Kidney epithelial cell (primary cell): ENCODE results near the gene CENPO. TPM values are rescaled to one million over a fixed set of nuclear protein-coding genes. Genes with fewer than 3 reads are reported as not detected.
A peak's percentile ranks its signal among the peaks of the same experiment; 100 is the strongest.
"Not testable (repeated sequence)": the region's sequence is repeated elsewhere in the genome, so short reads cannot be mapped to it uniquely, and the experiment has no call there.

Experiments
- DNase-seq: peaks from one replicate; pipeline ENCODE4 v3.0.0-alpha.2; 2010; ENCODE audit warnings: low read depth
- H3K27me3 ChIP-seq: 2 replicates; pipeline ENCODE4 v1.6.0; 2011; ENCODE audit warnings: low read length; ENCODE audit not compliant: control insufficient read depth, insufficient read depth
- H3K36me3 ChIP-seq: 2 replicates; pipeline ENCODE4 v1.5.1; 2011; ENCODE audit warnings: low read length; ENCODE audit not compliant: control insufficient read depth, insufficient read depth
- H3K4me3 ChIP-seq: 2 replicates; pipeline ENCODE4 v1.5.1; 2011; ENCODE audit warnings: low read depth, mild to moderate bottlenecking, control low read depth, low read length
- CTCF ChIP-seq: IDR thresholded peaks from 2 replicates; pipeline ENCODE4 v1.5.1; 2011; ENCODE audit warnings: mild to moderate bottlenecking, moderate library complexity, low read length, control low read depth, inconsistent platforms; ENCODE audit not compliant: insufficient read depth, poor library complexity, severe bottlenecking
- total RNA-seq: library from RNA; depleted of rRNA; stranded (reverse); fragments of >200 nt; gene quantifications from 2 replicates; pipeline ENCODE4 v1.2.3, GENCODE V29; 2015

CENPO gene
- total RNA-seq, 1 donor from 2014 or later: 10.9 TPM

GRCh38 chr2:24792542-24792873 is 717 bp upstream of the CENPO start:
- Histone ChIP-seq H3K4me3 (peak overlapping the region; percentile 82), H3K36me3 (no peaks in the 10 kb centered on the region), H3K27me3 (no peaks in the 10 kb centered on the region)
- no peak for DNase-seq
- no peak for TF ChIP-seq CTCF

- TF ChIP-seq CTCF: no peak
- Histone ChIP-seq H3K27me3 (no peaks in the 10 kb centered on the region), H3K4me3 (peak overlapping the region; percentile 82), H3K36me3 (no peaks in the 10 kb centered on the region)
- peak; percentile 2 for DNase-seq
These were observed 673 bp downstream of the CENPO start for GRCh38 chr2:24793761-24794435.

GRCh38 chr2:24797644-24798043 is 4.4 kb downstream of the CENPO start:
- no peak for DNase-seq
- no peaks in the 10 kb centered on the region for H3K36me3 ChIP-seq
- no peak overlapping the region for H3K4me3 ChIP-seq
- no peaks in the 10 kb centered on the region for H3K27me3 ChIP-seq
- no peak for TF ChIP-seq CTCF

- not testable (repeated sequence) for H3K36me3 ChIP-seq, H3K4me3 ChIP-seq, DNase-seq, H3K27me3 ChIP-seq
These were observed 7.3 kb downstream of the CENPO start for GRCh38 chr2:24800487-24800886.

- H3K4me3 ChIP-seq, DNase-seq, H3K27me3 ChIP-seq, H3K36me3 ChIP-seq: not testable (repeated sequence)
These were observed 12.8 kb downstream of the CENPO start for GRCh38 chr2:24805811-24806660.

GRCh38 chr2:24806661-24807036 is 13.4 kb downstream of the CENPO start:
- no peak overlapping the region for H3K4me3 ChIP-seq
- H3K27me3 ChIP-seq: no peaks in the 10 kb centered on the region
- H3K36me3 ChIP-seq: no peaks in the 10 kb centered on the region
- no peak for DNase-seq
- no peak for TF ChIP-seq CTCF
